ENCODE measurements around the gene PPP2R3C. TPM values are rescaled to one million over a fixed set of nuclear protein-coding genes. Genes with fewer than 3 reads are reported as not detected.
"Not testable (repeated sequence)": the region's sequence is repeated elsewhere in the genome, so short reads cannot be mapped to it uniquely, and the experiment has no call there.

PPP2R3C gene
- total RNA-seq, 2 donors from 2014 or later: 50.4 to 64.9 TPM

- Mint-ChIP-seq H3K4me3 (no peak overlapping the region), H3K4me1 (peaks cover 11% of the 10 kb centered on the region), H3K27me3 (no peaks in the 10 kb centered on the region), H3K27ac (no peak overlapping the region), H3K9me3 (no peaks in the 10 kb centered on the region), H3K36me3 (ENCODE audit: low read depth) (peaks cover 82% of the 10 kb centered on the region)
- no peak for ATAC-seq (replicated peaks)
These were observed 69.2 kb downstream of the PPP2R3C start for GRCh38 chr14:35052637-35053036.

- H3K9me3 Mint-ChIP-seq: no peaks in the 10 kb centered on the region
- H3K27me3 Mint-ChIP-seq: no peaks in the 10 kb centered on the region
- no peak for ATAC-seq (replicated peaks)
- no peak overlapping the region for H3K4me3 Mint-ChIP-seq
- peaks cover 75% of the 10 kb centered on the region for H3K36me3 Mint-ChIP-seq (ENCODE audit: low read depth)
- peak overlapping the region; percentile 33 for H3K27ac Mint-ChIP-seq
- H3K4me1 Mint-ChIP-seq: peaks cover 8% of the 10 kb centered on the region
These were observed 70.0 kb downstream of the PPP2R3C start for GRCh38 chr14:35051796-35052195.

GRCh38 chr14:35050652-35051051 lies 71.1 kb downstream of the PPP2R3C start:
- H3K27ac Mint-ChIP-seq: no peak overlapping the region
- peaks cover 7% of the 10 kb centered on the region for H3K4me1 Mint-ChIP-seq
- no peak for ATAC-seq (replicated peaks)
- H3K27me3 Mint-ChIP-seq: no peaks in the 10 kb centered on the region
- no peak overlapping the region for H3K4me3 Mint-ChIP-seq
- no peaks in the 10 kb centered on the region for H3K9me3 Mint-ChIP-seq
- H3K36me3 Mint-ChIP-seq (ENCODE audit: low read depth): peaks cover 64% of the 10 kb centered on the region

GRCh38 chr14:35047976-35048513 lies 73.7 kb downstream of the PPP2R3C start:
- no peak overlapping the region for H3K27ac Mint-ChIP-seq
- peak overlapping the region; percentile 97 for H3K4me3 Mint-ChIP-seq
- H3K9me3 Mint-ChIP-seq: no peaks in the 10 kb centered on the region
- no peak for ATAC-seq (replicated peaks)
- no peaks in the 10 kb centered on the region for H3K27me3 Mint-ChIP-seq
- peaks cover 45% of the 10 kb centered on the region for H3K36me3 Mint-ChIP-seq (ENCODE audit: low read depth)
- H3K4me1 Mint-ChIP-seq: peaks cover 16% of the 10 kb centered on the region

GRCh38 chr14:35046751-35047536 lies 74.8 kb downstream of the PPP2R3C start:
- Mint-ChIP-seq H3K36me3 (ENCODE audit: low read depth) (peaks cover 34% of the 10 kb centered on the region), H3K4me3 (peak overlapping the region; percentile 97), H3K4me1 (peaks cover 16% of the 10 kb centered on the region), H3K9me3 (no peaks in the 10 kb centered on the region), H3K27me3 (no peaks in the 10 kb centered on the region), H3K27ac (peak overlapping the region; percentile 99)
- peak; percentile 27 for ATAC-seq (replicated peaks)

GRCh38 chr14:35046048-35046750 lies 75.6 kb downstream of the PPP2R3C start, which contains the start of gene FAM177A1:
FAM177A1 (plus strand) TSS chr14:35046272; CDS start chr14:35046464, 192 bp downstream.
- H3K27ac Mint-ChIP-seq: peak within 1 kb of the TSS; percentile 99
- H3K4me1 Mint-ChIP-seq: peaks cover 16% of the 10 kb centered on the region
- peaks cover 27% of the 10 kb centered on the region for H3K36me3 Mint-ChIP-seq (ENCODE audit: low read depth)
- peak within 1 kb of the TSS; percentile 97 for H3K4me3 Mint-ChIP-seq
- no peaks in the 10 kb centered on the region for H3K9me3 Mint-ChIP-seq
- peak; percentile 95 for ATAC-seq (replicated peaks)
- no peaks in the 10 kb centered on the region for H3K27me3 Mint-ChIP-seq

- Mint-ChIP-seq H3K27ac (peak overlapping the region; percentile 99), H3K4me3 (peak overlapping the region; percentile 97), H3K4me1 (peaks cover 16% of the 10 kb centered on the region), H3K27me3 (no peaks in the 10 kb centered on the region), H3K36me3 (ENCODE audit: low read depth) (peaks cover 22% of the 10 kb centered on the region), H3K9me3 (no peaks in the 10 kb centered on the region)
- ATAC-seq (replicated peaks): no peak
These were observed 76.1 kb downstream of the PPP2R3C start for GRCh38 chr14:35045798-35046047.

GRCh38 chr14:35044939-35045797 lies 76.6 kb downstream of the PPP2R3C start:
- Mint-ChIP-seq H3K9me3 (no peaks in the 10 kb centered on the region), H3K36me3 (ENCODE audit: low read depth) (peaks cover 17% of the 10 kb centered on the region)
- no peak for ATAC-seq (replicated peaks)

GRCh38 chr14:35043046-35043445 lies 78.7 kb downstream of the PPP2R3C start:
- Mint-ChIP-seq H3K9me3 (no peaks in the 10 kb centered on the region), H3K4me3 (no peak overlapping the region), H3K27ac (no peak overlapping the region), H3K36me3 (ENCODE audit: low read depth) (peaks cover 5% of the 10 kb centered on the region), H3K27me3 (no peaks in the 10 kb centered on the region), H3K4me1 (peaks cover 15% of the 10 kb centered on the region)
- ATAC-seq (replicated peaks): no peak

More at GRCh38 chr14:35044939-35045797, 76.6 kb downstream of the PPP2R3C start:
- H3K27ac Mint-ChIP-seq: peak overlapping the region; percentile 99
- no peaks in the 10 kb centered on the region for H3K27me3 Mint-ChIP-seq
- peaks cover 16% of the 10 kb centered on the region for H3K4me1 Mint-ChIP-seq
- H3K4me3 Mint-ChIP-seq: peak overlapping the region; percentile 97

- H3K4me1 Mint-ChIP-seq: peaks cover 11% of the 10 kb centered on the region
- no peak overlapping the region for H3K27ac Mint-ChIP-seq
- H3K36me3 Mint-ChIP-seq (ENCODE audit: low read depth): peaks cover 1% of the 10 kb centered on the region
- H3K9me3 Mint-ChIP-seq: no peaks in the 10 kb centered on the region
- no peaks in the 10 kb centered on the region for H3K27me3 Mint-ChIP-seq
- H3K4me3 Mint-ChIP-seq: no peak overlapping the region
- no peak for ATAC-seq (replicated peaks)
These were observed 79.2 kb downstream of the PPP2R3C start for GRCh38 chr14:35042632-35043031.

GRCh38 chr14:35038312-35038711 lies 83.5 kb downstream of the PPP2R3C start:
- H3K36me3 Mint-ChIP-seq (ENCODE audit: low read depth): peaks cover 13% of the 10 kb centered on the region
- not testable (repeated sequence) for H3K27ac Mint-ChIP-seq; ATAC-seq (replicated peaks)

More at GRCh38 chr14:35038312-35038711, 83.5 kb downstream of the PPP2R3C start:
- not testable (repeated sequence) for H3K4me1 Mint-ChIP-seq, H3K9me3 Mint-ChIP-seq, H3K27me3 Mint-ChIP-seq, H3K4me3 Mint-ChIP-seq

Data from activated T-helper 17 cell treated with anti-CD3 and anti-CD28 coated beads, Interleukin-2, amount 50 U/mL, for 72 hours (primary cell).